Stimulated activated CD4-positive, alpha-beta T cell treated with anti-CD3 and anti-CD28 coated beads, Interleukin-2, amount 100 ng/mL, for 24 hours (primary cell): ENCODE measurements around the gene UBE2E3.
A peak's percentile ranks its signal among the peaks of the same experiment; 100 is the strongest.

Experiments
- DNase-seq, 2 donors: peaks; one replicate each; pipeline ENCODE4 v3.0.0-alpha.2; 2020

The UBE2E3 gene

DNA sequence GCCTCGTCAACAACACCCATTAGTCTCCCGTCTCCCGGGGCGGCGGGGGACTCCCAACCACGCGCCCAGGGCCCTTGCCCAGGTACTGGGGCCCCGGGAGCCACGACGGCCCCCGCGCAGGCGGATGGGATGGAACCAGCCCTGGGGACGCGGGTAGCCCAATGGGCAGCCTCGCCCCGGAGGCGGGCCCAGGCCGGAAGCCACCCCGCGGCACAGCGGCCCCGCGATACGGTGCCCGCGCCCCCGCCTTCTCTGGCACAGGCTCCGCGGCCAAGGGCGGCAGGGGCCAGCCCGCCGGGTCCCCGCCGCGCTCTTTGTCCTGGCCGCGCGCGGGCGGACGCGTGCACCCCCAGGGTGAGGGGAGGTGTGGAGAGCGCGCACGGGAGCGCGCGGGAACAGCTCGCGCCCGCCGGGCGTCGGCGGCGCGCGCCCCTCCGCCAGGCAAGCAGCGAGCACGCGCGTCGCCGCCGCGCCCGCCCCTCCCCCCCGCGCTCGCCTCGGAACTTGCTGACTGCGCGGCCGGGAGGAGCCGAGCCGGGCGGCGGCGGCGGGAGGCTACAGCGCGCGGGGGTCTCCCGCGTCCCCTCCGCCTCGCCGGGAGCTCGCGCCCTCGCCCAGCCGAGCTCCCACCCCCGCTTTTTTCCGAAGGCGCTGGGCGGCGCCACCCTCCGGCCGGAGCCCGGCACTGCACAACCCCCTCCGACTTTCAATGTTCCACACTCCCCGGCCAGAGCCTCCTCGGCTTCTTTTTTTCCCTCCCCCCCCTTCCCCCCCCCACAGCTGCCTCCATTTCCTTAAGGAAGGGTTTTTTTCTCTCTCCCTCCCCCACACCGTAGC is at the start of gene UBE2E3:
UBE2E3 (plus strand) TSS at position 500 of the 837 bp plus-strand sequence. CDS start 1,438 bp downstream, outside the sequence.
- peak; percentile 76 to 81 for DNase-seq

DNA sequence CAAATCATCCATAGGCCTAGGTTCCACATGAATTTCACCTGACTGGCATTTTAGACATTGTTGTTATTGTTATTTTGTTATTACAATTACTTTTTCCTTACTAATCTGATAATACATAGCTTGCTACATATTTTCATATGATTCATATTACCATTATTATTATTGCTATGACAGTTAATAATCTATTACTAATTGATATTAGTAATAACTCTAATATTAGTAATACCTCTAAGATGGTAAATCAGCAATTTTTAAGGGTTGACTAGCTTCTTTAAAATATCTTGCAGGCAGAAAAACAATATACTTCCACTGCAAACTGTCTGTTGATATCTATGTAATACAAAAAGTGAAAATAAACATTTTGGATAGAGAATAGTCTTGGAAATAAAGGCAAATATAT is 48.6 kb upstream of the UBE2E3 start:
- DNase-seq, result no peak

DNA sequence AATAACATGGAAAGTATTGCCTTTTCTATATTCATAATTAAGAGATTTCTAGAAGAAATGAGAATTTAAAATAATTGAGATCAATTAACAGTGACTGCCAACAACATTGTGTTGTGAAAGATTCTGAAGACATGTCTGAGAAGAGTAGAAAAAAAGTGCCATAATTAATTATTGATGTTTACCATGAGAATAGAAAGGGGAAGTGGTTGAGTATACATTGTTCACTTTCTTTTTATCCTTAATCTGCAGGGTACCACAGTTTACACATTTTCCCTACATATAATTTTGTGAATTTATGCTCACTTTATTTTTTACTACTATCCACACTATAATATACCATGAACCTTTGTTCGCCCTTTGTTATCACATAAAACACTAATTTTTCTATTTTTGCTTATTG is 47.1 kb upstream of the UBE2E3 start:
- DNase-seq, result no peak

DNA sequence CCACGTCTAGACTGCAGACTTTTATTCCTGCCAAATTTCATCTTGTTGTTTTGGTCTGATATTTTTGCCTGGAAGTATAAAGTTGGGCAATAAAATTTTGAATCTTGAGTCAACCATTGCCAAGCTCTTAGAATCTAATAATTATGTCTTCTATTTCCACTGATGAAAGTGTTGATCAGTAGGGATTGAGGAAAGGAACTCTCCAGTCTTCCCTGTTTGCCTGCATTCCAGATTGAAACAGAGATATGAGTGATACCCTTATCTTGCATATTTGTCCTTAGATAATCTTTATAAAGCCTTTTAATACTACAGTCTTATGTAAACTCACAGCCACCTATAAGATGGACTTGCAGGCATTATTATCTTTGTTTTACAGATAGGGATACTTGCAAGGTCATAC is 45.5 kb upstream of the UBE2E3 start:
- no peak for DNase-seq

DNA sequence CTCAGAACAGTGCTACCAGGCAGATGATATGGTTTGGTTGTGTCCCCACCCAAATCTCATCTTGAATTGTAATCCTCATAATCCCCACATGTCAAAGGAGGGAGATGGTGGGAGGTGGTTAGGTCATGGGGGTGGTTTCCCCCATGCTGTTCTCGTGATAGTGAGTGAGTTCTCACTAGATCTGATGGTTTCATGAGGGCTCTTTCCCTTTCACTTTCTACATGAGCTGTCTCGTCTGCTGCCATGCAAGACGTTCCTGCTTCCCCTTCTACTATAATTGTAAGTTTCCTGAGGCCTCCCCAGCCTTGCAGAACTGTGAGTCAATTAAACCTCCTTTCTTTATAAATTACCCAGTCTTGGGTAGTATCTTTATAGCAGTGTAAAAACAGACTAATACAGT is 42.9 kb upstream of the UBE2E3 start:
- DNase-seq, result peak; percentile 3 to 19

DNA sequence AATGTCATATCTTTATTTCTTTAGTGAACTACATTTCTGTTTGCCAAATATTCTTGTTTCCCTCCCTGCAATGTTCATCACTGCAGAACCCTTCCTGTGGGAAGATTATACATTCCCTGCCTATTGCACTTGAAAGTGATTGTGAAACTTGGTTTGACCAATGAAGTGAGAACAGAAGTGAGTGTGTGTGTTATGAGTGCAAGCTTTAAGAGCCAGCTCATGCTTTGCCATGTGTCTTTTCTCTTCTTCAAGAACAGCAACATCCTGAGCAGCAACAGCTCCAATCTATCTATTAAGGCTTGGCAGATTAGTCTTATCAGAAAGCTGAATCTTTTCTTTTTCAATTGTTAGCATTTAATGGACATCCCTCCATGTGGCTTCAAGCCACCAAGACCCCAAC is 42.0 kb upstream of the UBE2E3 start:
- no peak for DNase-seq

DNA sequence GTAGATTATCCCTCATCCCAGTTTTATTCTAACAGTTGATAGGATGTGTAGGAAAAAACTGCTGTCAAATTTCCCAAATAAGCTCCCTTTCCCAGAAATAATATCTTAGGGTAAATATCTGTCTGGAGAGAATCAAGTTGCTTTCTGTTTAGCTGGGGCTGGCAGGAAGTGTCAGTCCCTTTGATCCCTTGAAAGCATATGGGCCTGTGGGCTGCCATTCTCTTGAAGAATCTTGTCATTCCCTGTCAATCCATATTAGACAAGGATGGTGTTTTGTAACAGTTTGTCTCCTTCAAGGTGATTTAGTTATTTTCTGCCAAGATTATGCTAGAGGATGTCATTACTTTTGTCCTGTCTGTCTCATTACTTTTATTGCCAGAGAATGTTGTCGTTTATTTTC is 37.1 kb upstream of the UBE2E3 start:
- DNase-seq, result no peak

DNA sequence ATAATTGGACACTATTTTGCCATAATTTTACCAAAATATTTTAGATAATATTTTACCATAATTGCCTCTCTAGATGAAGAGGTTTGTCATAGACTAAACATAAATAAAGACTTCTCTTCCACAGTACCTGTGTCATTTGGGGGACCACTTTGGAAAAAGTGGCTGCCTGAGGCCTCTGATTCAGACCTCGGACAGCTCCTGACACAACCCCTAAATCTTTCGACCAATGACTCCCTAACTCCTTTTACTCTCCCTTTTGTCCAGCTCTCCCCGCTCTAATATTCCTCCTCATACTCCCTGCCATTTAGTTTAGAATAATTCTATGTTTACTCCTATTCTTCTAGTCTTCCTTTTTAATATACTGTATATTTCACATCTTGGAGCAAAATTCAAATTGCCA is 36.0 kb upstream of the UBE2E3 start:
- no peak for DNase-seq

DNA sequence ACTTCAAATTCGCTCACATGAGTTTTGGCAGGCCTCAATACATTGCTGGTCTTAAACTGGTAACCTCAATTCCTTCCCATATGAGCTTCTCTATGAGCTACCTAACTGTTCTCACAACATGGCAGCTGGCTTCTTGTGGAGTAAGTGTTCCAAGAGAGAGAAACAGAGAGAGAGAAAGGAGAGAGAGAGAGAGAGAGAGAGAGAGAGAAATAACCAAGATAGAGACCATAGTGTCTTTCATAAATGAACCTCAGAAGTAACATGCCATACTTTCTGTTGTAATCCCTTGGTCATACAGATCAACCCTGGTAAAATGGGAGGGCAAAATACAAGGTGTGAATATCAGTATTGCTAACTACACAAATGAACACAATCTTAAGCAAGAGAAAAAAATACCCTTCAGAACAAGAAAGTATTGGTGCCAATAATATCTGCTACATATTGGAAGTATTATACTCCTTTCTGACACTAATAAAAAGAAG is 33.2 kb upstream of the UBE2E3 start:
- no peak for DNase-seq

DNA sequence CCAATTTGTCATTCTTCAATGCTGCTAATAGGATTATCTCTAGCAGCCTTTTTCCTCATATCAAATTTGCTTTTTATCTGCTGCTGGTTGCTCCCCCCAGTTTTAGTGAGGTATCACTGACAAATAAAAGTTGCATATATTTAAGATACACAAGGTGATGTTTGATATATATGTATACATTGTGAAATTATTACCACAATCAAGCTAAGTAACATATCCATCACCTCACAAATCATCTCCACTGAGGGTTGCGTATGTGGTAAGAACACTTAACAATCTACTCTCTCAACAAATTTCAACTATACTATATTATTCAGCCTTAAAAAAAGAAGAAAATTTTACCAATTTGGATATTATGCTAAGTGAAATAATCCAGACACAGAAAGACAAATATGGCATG is 30.5 kb upstream of the UBE2E3 start:
- no peak for DNase-seq

DNA sequence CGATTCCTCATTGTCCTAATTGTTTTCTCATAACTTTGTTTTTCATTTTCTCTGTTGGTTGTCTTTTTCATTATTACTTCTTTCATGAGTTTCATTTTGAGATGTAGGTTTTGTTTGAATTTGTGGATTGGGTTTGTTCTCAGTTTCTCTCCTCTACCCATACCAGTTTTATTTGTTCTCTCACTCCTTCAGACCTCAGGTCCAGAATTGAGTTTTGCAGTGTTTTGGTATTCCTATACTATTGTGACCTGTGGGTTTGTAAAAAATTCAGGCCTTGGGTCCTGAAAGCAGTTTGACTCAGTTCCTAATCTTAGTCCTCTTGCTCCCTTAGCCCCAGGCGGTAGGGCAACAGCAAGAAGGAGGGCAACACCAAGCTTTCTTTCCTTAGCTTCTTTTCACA is 28.3 kb upstream of the UBE2E3 start:
- DNase-seq, result no peak

DNA sequence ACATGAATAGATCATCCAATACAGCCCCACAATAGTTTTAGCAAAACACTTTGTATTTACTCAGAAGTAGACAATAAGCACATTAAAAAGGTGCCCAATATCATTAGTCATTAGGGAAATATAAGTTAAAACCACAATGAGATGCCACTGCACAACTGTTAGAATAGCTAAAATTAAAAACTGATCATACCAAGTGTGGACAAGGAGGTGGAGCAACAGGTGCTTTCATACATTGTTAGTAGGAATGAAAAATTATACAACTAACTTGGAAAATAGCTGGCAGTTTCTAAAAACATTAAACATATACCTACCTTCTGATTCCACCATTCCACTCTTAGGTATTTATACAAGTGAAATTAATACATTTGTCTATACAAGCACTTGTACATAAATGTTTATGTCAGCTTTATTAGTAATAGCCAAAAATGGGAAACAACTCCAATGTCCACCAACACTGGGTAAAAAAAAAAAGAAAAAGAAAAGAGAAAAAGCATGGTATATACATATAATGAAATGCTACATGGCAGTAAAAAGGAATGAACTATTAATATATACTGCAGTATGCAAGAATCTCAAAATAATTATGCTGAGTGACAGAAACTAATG is 27.6 kb upstream of the UBE2E3 start:
- DNase-seq, result no peak

DNA sequence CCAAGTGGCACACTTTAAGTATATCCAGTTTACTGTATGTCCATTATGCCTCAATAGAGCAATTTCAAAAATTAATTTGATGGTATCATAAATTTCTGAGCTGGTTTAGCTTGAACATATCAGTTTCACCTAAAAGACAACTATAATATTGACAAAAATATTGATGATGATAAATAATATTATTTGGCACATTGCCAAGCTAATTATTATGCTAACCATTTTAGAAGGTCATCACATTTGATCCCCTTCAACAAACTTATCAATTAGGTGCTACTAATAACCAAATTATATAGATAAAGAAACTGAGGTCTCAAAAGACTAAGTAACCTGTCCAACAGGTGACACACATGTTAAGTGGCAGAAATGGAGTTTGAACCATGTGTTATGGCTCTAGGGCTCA is 26.9 kb upstream of the UBE2E3 start:
- no peak for DNase-seq

DNA sequence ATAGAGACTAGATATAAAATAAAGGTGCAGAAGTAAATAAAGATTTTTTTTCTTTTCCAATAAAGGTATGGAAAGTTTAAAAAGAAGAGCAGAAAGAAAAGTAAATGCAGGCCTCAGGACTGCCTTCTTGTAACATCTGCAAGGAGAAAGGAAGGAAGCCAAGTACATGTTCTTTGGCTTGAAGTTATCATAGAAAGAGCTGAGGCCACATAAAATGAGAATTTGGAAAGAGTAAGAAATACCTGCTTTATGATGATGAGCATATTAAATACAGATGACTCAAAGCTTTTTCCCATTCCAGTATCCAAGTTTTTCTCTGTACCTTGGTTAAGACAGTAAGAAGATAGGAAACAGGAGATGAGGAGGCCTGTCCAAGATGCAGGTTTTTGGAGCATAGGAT is 25.3 kb upstream of the UBE2E3 start:
- DNase-seq, result no peak

DNA sequence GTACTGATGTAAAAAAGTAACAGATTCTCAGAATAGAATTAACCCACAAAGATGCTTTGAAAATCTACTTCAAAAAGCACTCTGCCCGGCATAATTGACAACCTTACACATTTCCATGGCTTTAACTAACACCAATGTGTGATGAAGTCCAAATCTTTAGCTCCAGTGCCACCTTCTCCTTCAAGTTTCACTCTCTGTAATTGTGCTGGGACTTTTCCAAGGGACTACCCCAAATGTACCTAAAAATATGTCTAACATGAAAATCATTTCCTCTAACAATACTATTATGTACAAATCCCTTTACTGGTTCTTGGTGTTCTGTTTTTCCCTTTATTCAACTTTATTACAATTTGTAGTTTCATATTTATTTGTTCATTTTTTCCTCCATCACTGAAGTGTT is 20.6 kb upstream of the UBE2E3 start:
- no peak for DNase-seq

DNA sequence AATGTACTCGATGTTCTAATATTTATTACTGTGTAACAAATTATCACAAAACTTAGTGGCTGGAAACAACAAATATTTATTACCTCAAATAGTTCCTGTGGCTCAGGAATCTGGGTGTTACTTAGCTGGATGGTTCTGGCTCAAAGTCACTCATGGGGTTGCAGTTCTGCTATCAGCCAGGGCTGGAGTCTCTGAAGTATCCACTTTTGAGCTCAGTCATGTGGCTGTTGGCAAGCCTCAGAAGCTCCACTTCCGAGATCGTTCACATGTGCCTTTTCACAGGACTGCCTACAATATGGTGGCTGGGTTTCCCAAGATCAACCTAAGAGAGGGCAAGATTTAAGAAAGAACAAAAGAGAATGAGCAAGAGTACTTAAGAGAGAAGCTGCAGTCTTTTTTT is 19.4 kb upstream of the UBE2E3 start:
- DNase-seq, result no peak

DNA sequence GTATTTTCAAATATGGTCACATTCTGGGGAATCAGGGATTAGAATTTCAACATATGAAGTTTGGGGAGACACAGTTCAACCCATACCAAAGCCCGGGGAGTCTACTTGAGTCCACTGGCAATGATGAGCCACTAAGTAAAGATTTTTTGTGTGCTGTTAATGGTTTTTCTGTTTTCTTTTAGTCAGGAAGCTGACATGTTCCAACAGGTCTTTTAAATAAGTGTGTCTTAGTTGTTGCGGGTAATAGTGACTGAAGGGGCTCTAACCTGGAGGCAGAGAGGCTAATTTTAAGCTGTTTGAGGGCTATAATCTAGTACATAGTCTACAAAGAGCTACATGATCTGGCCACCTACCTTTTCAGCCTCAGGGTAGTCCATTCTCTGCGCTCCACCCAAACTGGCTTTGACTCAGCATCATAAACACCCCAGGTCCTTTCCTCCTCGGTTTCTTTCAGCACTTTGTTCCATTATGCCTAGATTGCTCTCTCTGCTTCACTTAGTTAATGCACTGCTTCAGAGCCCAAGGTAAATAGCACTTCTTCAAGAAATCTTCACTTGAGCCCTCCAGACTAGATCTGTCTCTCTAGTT is 17.6 kb upstream of the UBE2E3 start:
- DNase-seq, result no peak

DNA sequence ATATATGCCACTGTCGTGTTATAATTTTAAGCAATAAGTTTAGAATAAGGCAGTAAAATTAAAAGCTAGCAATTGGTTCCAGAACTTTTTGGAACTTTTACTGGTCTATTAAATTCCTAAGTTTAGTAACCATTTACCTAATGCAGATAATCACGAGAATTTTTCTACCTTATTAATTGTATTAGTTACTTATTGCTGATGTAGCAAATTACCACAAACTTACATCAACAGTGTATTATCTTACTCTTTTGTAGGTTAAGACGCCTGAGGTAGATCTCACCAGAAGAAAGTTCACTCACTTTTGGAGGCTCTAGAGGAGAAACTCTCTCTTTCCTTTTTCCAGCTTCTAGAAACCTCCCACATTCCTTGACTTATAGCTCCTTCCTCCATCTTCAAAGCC is 14.0 kb upstream of the UBE2E3 start:
- no peak for DNase-seq

DNA sequence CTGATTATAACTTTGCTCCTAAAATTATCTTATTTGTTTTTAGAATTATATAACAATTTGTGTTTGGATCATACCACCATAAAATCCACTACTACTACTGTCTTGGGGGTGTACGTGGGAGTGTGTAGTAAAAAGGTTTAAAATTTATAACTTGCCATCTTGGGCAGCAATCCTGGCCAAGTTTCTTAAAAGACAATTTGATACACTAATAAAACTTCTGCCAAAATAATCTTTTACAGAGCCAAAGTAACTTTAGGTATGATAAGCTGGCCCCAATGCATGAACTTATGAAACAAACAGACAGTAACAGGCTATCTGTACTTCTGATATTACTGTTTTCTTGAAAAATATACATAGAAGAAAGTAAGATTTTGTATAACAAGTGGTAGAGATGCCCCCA is 11.3 kb upstream of the UBE2E3 start:
- no peak for DNase-seq

DNA sequence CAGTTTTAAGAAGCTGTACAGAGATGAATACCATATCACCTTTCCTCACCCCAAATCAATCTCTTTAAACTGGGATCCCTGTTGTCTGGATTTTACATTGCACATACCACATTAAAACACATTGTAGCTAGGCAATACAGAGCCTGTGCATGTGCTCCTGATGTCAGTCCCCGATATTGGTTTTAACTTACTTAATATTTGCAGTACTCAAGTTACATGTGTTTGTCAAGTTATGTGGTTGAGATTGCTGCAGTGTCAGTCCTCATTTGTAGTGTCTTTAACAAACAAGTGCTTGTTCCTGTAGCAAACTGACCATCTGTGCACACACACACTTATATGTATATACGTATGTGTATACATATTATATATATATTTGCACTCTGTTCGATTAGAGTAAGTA is 10.4 kb upstream of the UBE2E3 start:
- DNase-seq, result no peak

DNA sequence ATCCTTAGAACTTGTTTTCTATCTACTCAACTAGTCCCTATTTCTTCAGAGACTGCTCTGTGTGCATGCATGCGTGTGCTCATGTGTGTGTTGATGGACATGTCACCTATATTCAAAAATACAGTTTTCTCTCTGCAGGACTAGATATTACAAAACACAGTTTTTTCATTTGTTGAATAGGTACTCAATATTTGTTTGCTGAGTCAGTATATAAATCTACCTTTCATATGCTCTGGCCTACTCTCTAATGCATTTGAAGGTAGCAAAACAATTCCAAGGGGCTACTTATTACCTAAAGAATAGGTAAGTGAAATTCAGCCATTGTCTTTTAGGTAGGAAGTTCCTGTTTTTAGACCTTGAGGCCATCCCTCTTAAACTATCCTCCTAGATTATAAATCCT is 8.6 kb upstream of the UBE2E3 start:
- no peak for DNase-seq

DNA sequence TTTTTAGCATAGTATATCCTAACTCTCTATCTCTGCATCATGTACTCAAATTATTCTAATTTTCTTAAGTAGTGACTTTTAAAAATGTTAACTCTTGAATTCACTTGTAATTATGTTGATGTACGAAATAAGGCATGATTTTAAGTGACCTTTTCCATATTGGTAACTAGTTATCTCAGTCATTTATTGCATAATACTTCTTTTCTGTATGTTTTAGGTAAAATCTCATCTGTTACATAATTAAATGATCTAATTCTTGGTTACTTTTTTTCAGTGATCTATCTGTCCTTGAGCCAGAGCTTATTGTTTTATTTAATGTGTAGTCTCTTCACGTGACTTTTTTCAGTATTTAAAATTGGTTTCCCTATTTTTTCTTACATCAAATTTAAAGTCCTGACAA is 4.8 kb upstream of the UBE2E3 start:
- DNase-seq, result no peak

DNA sequence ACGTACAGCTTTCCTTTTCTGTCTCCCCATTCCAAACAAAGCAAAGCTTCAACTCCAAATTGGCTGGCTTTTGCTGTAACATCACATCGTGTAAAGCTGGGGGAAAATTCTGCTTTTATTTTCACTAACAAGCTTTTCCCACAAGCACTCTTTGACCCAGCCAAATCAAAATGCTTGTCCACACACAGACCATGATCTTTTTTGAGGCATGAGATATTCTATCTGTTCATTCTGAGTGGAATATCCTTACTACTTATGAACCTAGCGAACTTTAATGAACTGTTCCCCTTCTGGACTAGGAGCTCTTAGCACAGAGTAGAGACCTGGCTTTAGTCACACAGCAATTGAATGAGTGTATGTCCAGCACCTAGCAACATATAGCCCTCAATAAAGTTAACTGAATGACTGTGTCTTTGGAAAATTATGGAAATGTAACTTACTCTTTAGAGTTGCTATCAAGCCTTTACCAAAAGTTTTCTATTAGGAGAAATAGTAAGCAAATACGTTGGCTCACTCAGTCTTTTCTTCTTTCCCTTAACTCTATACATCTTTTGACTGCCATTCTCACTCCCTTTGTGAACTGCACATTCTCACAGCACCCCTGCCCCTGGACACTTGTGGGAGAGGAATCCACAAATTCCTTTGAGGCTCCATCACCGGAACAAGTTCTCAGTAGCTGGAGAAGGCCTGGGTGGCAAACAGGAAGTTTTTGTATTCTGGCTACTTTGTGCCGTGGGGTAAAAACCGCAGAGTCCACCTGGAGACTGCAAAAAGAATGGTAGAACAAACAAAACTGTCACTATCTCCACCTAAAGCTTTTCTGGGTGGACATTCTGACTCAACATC is 1.3 kb upstream of the UBE2E3 start:
- DNase-seq, result no peak
